Testis (tissue), 2 donors: Measurements from ENCODE around the gene GALNT18.

Source experiments
- POLR2A ChIP-seq: fragments of 450-650 bp; IDR thresholded peaks from one replicate; pipeline ENCODE4 v1.6.1; 2017; ENCODE audit warnings: antibody characterized with exemption, mild to moderate bottlenecking, moderate library complexity
- TF ChIP-seq, protein P1 (sequence below), 3 experiments: fragments of 450-650 bp in 2 of 3; fragments of 200-600 bp in 1 of 3; sonication (generic) in 1 of 3; IDR thresholded peaks; one replicate each; pipeline ENCODE4 v1.5.1; 2016 to 2019; ENCODE audit warnings: antibody characterized with exemption in 3 of 3, mild to moderate bottlenecking in 2 of 3, moderate library complexity in 1 of 3

GRCh38 chr11:11356842-11357241 lies 265.0 kb downstream of the GALNT18 start:
- no peak for TF ChIP-seq POLR2A
- TF ChIP-seq, protein P1, sequence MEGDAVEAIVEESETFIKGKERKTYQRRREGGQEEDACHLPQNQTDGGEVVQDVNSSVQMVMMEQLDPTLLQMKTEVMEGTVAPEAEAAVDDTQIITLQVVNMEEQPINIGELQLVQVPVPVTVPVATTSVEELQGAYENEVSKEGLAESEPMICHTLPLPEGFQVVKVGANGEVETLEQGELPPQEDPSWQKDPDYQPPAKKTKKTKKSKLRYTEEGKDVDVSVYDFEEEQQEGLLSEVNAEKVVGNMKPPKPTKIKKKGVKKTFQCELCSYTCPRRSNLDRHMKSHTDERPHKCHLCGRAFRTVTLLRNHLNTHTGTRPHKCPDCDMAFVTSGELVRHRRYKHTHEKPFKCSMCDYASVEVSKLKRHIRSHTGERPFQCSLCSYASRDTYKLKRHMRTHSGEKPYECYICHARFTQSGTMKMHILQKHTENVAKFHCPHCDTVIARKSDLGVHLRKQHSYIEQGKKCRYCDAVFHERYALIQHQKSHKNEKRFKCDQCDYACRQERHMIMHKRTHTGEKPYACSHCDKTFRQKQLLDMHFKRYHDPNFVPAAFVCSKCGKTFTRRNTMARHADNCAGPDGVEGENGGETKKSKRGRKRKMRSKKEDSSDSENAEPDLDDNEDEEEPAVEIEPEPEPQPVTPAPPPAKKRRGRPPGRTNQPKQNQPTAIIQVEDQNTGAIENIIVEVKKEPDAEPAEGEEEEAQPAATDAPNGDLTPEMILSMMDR (IDR thresholded peaks at IDR 0.05): no peak
